NCI-H146 treated with DMSO at 0.1 percent for 48 hours (cell line): ENCODE data around the gene GPC1.

ENCODE experiments used
- DNase-seq: peaks from one replicate; lab custom pipeline; 2025; ENCODE audit not compliant: unreplicated experiment; lab: John Stamatoyannopoulos, UW

Gene GPC1

DNA sequence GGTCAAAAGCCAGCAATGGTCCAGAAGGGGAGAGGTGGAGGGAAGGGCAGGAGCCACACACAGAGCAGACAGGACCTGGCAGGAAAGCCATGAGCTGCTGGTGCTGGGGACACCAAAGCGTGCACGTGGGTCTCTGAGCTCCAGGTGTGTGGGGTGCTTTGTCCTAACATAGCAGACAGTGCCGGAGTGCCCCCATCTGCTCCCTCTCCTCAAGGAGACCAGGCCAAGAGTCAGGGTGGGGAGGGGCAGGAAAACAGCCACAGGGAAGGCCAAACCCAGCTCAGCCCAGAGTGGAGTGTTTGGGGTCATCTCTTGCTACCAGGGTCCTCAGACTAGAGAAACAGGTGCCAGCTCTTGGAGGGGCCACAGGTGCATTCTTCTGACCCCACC, 4.2 kb upstream of the GPC1 start:
- no peak for DNase-seq

GRCh38 chr2:240431661-240432424, 3.6 kb upstream of the GPC1 start:
- DNase-seq = no peak

GRCh38 chr2:240432430-240432819, 3.0 kb upstream of the GPC1 start:
- no peak for DNase-seq

DNA sequence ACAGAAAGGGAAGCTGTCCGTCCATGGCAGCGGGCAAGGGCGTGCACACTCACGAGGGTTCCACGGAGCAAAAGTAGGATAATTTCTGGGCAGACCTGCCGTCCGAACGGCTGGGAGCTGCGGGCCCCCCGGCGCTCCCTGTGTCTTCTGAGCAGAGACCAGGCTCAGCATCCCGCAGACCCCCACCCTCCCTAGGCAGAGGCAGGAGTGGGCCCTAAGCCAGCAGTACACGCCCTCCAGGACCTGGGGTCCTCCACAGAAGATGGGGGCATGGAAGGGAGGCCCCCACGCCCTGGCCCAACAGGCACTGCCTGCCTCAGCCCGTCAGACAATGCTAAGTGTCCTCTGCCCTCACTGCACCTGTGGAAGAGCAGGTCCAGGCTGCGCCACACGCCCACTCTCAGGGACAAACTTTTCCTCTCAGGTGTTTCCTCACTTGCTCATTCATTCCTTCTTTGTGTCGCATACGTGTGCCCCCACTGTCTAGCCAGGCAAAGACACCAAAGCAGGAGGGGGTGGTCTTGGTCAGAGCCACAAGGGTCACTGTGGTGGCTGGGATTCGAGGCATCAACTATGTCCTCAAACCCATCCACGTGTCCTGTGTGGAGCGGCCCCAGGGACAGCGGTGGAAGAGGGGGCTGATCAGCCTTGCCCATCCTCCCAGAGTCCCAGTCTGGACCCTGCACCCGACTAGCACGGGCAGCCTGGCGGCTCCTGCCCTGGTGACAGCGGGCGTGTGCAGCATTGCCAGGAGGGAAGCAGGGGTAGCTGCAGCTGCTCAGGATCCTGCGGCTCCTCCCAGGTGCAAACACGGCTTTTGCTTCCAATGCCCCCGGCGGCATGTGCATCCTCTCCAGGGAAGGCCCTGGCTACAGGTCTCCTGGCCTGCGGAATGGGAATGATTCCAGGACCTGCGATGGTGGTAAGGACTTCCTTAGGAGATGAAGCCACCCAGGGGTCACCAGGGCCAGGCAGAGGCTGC, 2.4 kb upstream of the GPC1 start:
- DNase-seq = no peak

- no peak for DNase-seq
These were observed 1.3 kb upstream of the GPC1 start for GRCh38 chr2:240433973-240434727.

GRCh38 chr2:240434728-240435456, 571 bp upstream of the GPC1 start:
- DNase-seq = peak; percentile 14

GRCh38 chr2:240435948-240436682, 652 bp downstream of the GPC1 start:
- no peak for DNase-seq

DNA sequence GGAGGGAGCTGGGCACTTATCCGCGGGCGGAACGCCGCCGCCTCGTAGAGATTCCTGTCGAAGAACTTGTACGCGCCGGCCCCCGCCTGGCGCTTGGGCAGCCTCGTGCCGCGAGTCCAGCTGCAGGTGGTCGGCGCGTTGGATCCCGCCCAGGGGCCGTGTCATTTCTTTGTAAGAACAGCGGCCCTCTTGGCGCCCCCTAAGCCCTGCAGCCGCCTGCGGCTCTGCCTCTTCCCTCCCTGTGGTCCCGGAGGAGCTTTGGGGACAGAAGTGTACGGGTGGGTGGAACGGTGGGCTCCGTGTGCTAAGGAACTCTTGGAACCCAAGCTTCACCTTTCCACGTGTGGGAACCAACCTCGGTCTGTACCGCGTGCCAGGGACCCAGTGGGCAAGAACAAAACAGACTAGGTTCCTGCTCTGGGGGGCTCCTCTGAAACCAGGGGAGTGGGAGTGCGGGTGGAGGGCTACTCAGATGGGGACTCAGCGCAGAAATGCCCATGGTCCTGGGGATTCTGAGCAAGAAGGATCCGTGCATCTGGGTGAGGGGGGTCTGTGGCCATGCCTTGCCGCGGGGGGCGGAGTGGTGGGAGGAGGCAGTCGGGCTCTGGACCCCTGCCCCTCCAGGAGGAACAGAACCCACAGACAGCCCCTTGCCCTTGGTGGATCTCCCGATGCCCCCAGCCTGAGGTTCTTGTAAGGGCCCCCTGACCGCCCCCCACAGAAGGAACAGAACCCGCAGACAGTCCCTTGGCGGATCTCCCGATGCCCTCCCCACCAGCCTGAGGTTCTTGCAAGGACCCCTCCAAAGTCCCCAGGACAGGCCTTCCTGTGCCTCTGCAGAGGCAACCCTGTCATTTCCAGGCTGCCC, 1.5 kb downstream of the GPC1 start:
- no peak for DNase-seq

DNA sequence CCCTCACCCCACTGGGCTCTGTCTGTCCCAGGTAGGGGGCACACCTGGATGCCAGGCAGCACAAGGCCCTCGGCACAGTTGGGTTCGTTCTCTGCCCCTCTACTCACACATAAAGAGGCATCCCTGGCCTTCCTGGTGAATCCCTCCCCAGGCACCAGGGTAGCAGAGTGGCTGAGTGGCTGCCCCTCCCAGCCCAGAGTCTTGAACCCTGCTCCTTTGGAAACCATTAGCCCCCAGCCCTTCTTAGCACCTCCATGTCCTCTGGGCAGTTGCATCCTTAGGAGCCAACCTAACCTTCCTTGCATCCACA, 2.0 kb downstream of the GPC1 start:
- no peak for DNase-seq

GRCh38 chr2:240437861-240438809, 2.7 kb downstream of the GPC1 start:
- no peak for DNase-seq

DNA sequence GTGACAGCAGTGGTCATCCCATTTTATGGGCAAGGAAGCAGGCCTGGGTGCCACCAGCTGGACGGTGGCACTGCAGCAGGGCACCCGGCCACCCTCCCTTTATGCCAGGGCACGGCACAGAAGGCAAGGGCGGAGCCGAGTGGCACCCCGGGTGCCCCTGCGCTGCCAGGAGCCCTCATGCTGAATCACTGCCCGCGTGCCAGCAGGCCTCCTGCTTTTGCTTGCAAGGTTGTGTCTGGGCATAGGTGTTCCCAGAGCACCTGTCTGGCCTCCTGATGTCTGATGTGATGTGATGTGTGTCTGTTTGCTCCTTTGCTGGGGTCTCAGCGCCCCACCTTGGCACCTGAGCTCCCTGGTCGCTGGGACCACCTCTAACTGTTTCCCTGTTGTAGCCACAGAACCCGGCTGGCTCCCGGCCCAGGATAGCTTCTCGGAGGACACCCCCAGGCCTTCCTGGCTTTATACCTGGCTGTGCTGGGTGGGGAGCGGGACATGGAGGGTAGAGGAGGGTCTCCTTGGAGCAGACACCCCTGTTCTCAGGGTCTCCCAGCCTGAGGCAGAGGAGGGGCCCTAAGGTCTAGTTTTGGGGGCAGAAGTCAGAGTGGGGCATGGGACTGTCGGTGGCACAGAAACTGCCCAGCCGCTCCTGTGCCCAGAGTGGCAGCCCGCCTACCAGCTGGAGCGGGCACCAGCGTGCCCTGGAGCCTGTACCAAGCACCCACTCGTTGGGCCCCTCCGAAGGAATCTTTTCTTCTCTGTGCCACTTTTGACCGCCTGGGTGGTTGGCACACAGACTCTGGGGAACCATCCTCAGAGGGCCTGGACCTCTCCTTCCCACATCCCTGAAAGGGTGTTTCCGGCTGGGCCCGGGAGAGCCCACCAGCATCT, 3.6 kb downstream of the GPC1 start:
- no peak for DNase-seq

- no peak for DNase-seq
These were observed 4.3 kb downstream of the GPC1 start for GRCh38 chr2:240439698-240440151.

DNA sequence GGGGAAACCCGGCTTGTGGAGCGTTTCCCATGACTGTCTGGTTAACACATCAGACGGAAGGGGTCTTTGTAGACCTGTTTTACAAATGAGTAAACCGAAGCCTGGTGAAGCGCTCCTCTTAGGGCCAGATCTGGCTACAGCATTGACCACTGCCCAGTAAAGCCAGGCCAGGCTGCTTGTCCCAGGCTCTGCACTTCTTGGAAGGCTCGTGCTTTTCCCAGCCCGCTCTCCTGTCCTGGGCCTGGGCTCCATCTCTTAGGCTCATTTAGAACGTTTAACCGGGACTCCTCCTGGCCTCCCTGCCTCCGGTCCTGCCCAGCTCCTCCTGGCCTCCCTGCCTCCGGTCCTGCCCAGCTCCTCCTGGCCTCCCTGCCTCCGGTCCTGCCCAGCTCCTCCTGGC, 4.8 kb downstream of the GPC1 start:
- DNase-seq = no peak

- DNase-seq = no peak
These were observed 5.3 kb downstream of the GPC1 start for GRCh38 chr2:240440704-240441320.

- no peak for DNase-seq
These were observed 6.0 kb downstream of the GPC1 start for GRCh38 chr2:240441326-240441992.

DNA sequence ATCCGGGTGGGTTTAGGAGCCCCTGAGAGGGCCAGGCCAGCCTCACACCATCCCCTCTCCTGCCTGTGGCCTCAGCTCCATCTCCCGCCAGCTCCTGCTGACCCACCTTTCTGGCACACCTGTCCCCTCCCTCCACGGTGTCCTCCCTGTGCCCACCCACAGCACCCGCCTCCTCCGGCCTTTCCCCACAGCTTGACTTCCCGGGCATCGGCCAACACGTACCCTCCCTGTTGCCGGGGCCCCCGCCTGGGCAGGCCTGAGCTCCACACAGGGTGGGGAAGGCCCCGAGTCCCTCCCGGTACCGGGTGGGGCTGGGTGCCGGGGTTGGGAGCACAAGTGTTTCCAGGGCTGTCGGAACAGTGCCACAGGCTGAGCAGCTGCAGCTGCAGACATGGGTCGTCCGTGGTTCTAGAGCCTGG, 6.5 kb downstream of the GPC1 start:
- DNase-seq = no peak
